WTC11 (cell line): ENCODE data around the gene TMX2. TPM values are rescaled to one million over a fixed set of nuclear protein-coding genes. Genes with fewer than 3 reads are reported as not detected.
A peak's percentile ranks its signal among the peaks of the same experiment; 100 is the strongest.

Experiments
- ATAC-seq: fragments of 200-7000 bp; cut with Tn5 transposase; 2 replicates; pipeline ENCODE4 v1.10.0; 2021; ENCODE audit warnings: mild to moderate bottlenecking, moderate library complexity
- CTCF ChIA-PET: fragments of 300-600 bp; sonication (Branson Sonifier 250); formaldehyde crosslinking; loops from one replicate; lab custom pipeline; 2021; ENCODE audit warnings: antibody characterized with exemption; lab: Charles Lee
- POLR2A ChIA-PET: fragments of 350-600 bp; sonication (Branson Sonifier 250); formaldehyde crosslinking; loops from one replicate; lab custom pipeline; 2021; ENCODE audit warnings: antibody characterized with exemption; lab: Charles Lee
- DNase-seq: peaks from one replicate; pipeline ENCODE4 v3.0.0; 2021; ENCODE audit warnings: low spot score
- H3K27ac Mint-ChIP-seq: 2 replicates; pipeline ENCODE4 v1.8.0; 2021; ENCODE audit warnings: mixed read lengths
- H3K27me3 Mint-ChIP-seq: 2 replicates; pipeline ENCODE4 v1.8.0; 2021; ENCODE audit warnings: low read depth, mild to moderate bottlenecking, moderate library complexity, mixed read lengths
- H3K36me3 Mint-ChIP-seq: 2 replicates; pipeline ENCODE4 v1.8.0; 2021; ENCODE audit warnings: mixed read lengths
- H3K4me1 Mint-ChIP-seq: 2 replicates; pipeline ENCODE4 v1.8.0; 2022; ENCODE audit warnings: mixed read lengths
- H3K4me3 Mint-ChIP-seq: 2 replicates; pipeline ENCODE4 v1.8.0; 2021; ENCODE audit warnings: mild to moderate bottlenecking, moderate library complexity, mixed read lengths
- H3K9me3 Mint-ChIP-seq: 2 replicates; pipeline ENCODE4 v1.8.0; 2021; ENCODE audit warnings: mixed read lengths
- JAZF1 ChIP-seq: fragments of 250-450 bp; sonication (Bioruptor Pico); IDR thresholded peaks from 2 replicates; pipeline ENCODE4 v1.9.0; 2021; ENCODE audit warnings: moderate library complexity, mild to moderate bottlenecking, inconsistent platforms
- NFE2L1 ChIP-seq: sonication (generic); formaldehyde crosslinking; IDR thresholded peaks from 2 replicates; pipeline ENCODE4 v1.8.1; 2023; ENCODE audit warnings: missing genetic modification reagents
- NR2C2 ChIP-seq: sonication (generic); formaldehyde crosslinking; IDR thresholded peaks from 2 replicates; pipeline ENCODE4 v1.8.0; 2022; ENCODE audit warnings: mild to moderate bottlenecking, missing genetic modification reagents
- NR3C1 ChIP-seq: sonication (generic); formaldehyde crosslinking; conservative IDR thresholded peaks from 2 replicates; pipeline ENCODE4 v1.8.1; 2023; ENCODE audit warnings: low read depth, mild to moderate bottlenecking, missing genetic modification reagents
- SMAD4 ChIP-seq: sonication (generic); formaldehyde crosslinking; IDR thresholded peaks from 2 replicates; pipeline ENCODE4 v1.8.0; 2022; ENCODE audit warnings: mild to moderate bottlenecking, missing genetic modification reagents
- ZNF138 ChIP-seq: sonication (generic); formaldehyde crosslinking; conservative IDR thresholded peaks from 2 replicates; pipeline ENCODE4 v1.8.1; 2022; ENCODE audit warnings: mild to moderate bottlenecking, moderate library complexity, missing genetic modification reagents
- ZNF263 ChIP-seq: sonication (generic); formaldehyde crosslinking; IDR thresholded peaks from 2 replicates; pipeline ENCODE4 v1.8.1; 2022; ENCODE audit warnings: low read depth, mild to moderate bottlenecking, moderate library complexity, missing genetic modification reagents
- total RNA-seq: library from RNA; stranded (reverse); gene quantifications from 3 replicates; pipeline ENCODE4 v1.2.3, GENCODE V29; 2021
- TF ChIP-seq, protein P1 (sequence below): sonication (generic); formaldehyde crosslinking; IDR thresholded peaks from 2 replicates; pipeline ENCODE4 v1.8.0; 2022; ENCODE audit warnings: mild to moderate bottlenecking, missing genetic modification reagents
- TF ChIP-seq, protein P2 (sequence below): sonication (generic); formaldehyde crosslinking; conservative IDR thresholded peaks from 2 replicates; pipeline ENCODE4 v1.8.1; 2023; ENCODE audit warnings: mild to moderate bottlenecking, low read depth, missing genetic modification reagents, moderate library complexity
- TF ChIP-seq, protein P3 (sequence below): fragments of 250-450 bp; sonication (Bioruptor Pico); IDR thresholded peaks from 2 replicates; pipeline ENCODE4 v1.9.0; 2021; ENCODE audit warnings: mild to moderate bottlenecking
- TF ChIP-seq, protein P4 (sequence below): fragments of 250-450 bp; sonication (Bioruptor Pico); IDR thresholded peaks from 2 replicates; pipeline ENCODE4 v1.8.0; 2021; ENCODE audit warnings: mild to moderate bottlenecking
- TF ChIP-seq, protein P5 (sequence below): sonication (generic); formaldehyde crosslinking; conservative IDR thresholded peaks from 2 replicates; pipeline ENCODE4 v1.8.1; 2022; ENCODE audit warnings: mild to moderate bottlenecking, missing genetic modification reagents
- TF ChIP-seq, protein P6 (sequence below): sonication (generic); formaldehyde crosslinking; IDR thresholded peaks from 2 replicates; pipeline ENCODE4 v1.8.1; 2023; ENCODE audit warnings: mild to moderate bottlenecking, missing genetic modification reagents, moderate library complexity
- TF ChIP-seq, protein P7 (sequence below): sonication (generic); formaldehyde crosslinking; IDR thresholded peaks from 2 replicates; pipeline ENCODE4 v1.8.1; 2023; ENCODE audit warnings: mild to moderate bottlenecking, missing genetic modification reagents, moderate library complexity
- TF ChIP-seq, protein P8 (sequence below): sonication (generic); formaldehyde crosslinking; IDR thresholded peaks from 2 replicates; pipeline ENCODE4 v1.8.1; 2022; ENCODE audit warnings: mild to moderate bottlenecking, moderate library complexity, missing genetic modification reagents
- TF ChIP-seq, protein P9 (sequence below): sonication (generic); formaldehyde crosslinking; IDR thresholded peaks from 2 replicates; pipeline ENCODE4 v1.8.1; 2022; ENCODE audit warnings: missing genetic modification reagents, borderline replicate concordance

The TMX2 gene
- total RNA-seq, 1 experiment from 2014 or later, result 85.4 TPM

DNA sequence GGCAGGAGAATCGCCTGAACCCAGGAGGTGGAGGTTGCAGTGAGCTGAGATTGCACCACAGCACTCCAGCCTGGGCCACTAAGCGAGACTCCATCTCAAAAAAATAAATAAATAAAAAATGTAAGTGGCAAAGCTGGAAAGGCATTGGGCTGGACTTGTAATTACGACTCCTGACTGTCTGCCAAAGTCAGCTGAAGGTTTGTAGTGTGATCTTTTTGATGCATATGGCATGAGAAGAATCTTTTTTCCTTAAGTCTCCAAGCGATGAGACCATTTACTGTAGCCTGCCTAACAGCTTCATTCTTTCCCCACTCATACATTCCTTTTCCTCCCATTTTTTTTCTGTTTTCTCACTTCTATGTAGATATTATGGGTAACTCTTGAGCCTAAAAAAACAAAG, 74.0 kb downstream of the TMX2 start:
- Mint-ChIP-seq H3K9me3 (no peaks in the 10 kb centered on the region), H3K36me3 (peaks cover 5% of the 10 kb centered on the region), H3K4me1 (peaks cover 65% of the 10 kb centered on the region), H3K27ac (peak overlapping the region; percentile 62; the same call in 1 of the 2 replicates), H3K27me3 (no peaks in the 10 kb centered on the region), H3K4me3 (no peak overlapping the region)
- no peak for ATAC-seq
- TF ChIP-seq SMAD4 (CRISPR knock-in tag), result no peak
- TF ChIP-seq, protein P1, sequence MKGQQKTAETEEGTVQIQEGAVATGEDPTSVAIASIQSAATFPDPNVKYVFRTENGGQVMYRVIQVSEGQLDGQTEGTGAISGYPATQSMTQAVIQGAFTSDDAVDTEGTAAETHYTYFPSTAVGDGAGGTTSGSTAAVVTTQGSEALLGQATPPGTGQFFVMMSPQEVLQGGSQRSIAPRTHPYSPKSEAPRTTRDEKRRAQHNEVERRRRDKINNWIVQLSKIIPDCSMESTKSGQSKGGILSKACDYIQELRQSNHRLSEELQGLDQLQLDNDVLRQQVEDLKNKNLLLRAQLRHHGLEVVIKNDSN (CRISPR knock-in tag), result no peak
- TF ChIP-seq, protein P2, sequence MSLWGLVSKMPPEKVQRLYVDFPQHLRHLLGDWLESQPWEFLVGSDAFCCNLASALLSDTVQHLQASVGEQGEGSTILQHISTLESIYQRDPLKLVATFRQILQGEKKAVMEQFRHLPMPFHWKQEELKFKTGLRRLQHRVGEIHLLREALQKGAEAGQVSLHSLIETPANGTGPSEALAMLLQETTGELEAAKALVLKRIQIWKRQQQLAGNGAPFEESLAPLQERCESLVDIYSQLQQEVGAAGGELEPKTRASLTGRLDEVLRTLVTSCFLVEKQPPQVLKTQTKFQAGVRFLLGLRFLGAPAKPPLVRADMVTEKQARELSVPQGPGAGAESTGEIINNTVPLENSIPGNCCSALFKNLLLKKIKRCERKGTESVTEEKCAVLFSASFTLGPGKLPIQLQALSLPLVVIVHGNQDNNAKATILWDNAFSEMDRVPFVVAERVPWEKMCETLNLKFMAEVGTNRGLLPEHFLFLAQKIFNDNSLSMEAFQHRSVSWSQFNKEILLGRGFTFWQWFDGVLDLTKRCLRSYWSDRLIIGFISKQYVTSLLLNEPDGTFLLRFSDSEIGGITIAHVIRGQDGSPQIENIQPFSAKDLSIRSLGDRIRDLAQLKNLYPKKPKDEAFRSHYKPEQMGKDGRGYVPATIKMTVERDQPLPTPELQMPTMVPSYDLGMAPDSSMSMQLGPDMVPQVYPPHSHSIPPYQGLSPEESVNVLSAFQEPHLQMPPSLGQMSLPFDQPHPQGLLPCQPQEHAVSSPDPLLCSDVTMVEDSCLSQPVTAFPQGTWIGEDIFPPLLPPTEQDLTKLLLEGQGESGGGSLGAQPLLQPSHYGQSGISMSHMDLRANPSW (CRISPR knock-in tag), result no peak
- TF ChIP-seq, protein P3, sequence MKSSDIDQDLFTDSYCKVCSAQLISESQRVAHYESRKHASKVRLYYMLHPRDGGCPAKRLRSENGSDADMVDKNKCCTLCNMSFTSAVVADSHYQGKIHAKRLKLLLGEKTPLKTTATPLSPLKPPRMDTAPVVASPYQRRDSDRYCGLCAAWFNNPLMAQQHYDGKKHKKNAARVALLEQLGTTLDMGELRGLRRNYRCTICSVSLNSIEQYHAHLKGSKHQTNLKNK (CRISPR knock-in tag), result no peak
- TF ChIP-seq, protein P4, sequence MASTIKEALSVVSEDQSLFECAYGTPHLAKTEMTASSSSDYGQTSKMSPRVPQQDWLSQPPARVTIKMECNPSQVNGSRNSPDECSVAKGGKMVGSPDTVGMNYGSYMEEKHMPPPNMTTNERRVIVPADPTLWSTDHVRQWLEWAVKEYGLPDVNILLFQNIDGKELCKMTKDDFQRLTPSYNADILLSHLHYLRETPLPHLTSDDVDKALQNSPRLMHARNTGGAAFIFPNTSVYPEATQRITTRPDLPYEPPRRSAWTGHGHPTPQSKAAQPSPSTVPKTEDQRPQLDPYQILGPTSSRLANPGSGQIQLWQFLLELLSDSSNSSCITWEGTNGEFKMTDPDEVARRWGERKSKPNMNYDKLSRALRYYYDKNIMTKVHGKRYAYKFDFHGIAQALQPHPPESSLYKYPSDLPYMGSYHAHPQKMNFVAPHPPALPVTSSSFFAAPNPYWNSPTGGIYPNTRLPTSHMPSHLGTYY (CRISPR knock-in tag), result no peak
- ChIA-PET POLR2A (interaction anchor here (1.1 to 1.6 kb wide), 2 partner anchors 8 to 45 kb away, joined by 5 read pairs; partner anchors contain the start of gene SELENOH), CTCF (interaction anchor here (0.5 to 3.9 kb wide), 3 partner anchors 14 to 284 kb away, joined by 4 to 17 read pairs (median 14); partner anchors contain the start of gene BTBD18)
- DNase-seq, result no peak

DNA sequence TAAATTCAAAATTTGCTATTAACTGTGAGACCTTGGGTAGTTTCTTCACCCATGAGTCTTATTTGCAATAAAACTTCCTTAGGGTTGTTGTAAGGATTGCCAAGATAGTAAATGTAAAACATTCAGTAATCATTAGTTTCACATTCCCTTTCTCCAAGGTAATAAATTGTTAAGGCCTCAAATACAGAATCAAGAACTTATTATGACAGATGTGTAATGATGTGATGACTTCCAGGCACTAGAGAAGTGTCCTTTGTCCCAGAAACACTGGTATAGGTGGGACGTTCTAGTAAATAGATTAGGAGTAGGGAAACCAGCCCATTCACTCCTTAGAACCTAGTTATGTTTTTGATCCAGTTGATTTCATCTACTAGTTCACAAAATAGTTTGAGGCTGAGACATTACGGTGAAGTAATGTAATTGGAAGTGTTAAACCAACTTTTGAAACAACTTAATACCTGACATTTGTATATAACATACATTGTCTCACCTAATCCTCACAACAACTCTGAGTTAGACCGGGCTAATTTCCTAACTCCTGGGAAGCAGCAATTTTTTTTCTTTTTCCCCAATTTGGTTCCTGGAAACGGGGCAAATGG, 74.7 kb downstream of the TMX2 start:
- H3K4me1 Mint-ChIP-seq, result peaks cover 64% of the 10 kb centered on the region
- CTCF ChIA-PET, result interaction anchor here (3.2 to 3.9 kb wide), 2 partner anchors 13 to 36 kb away, joined by 14 to 17 read pairs; partner anchors contain the start of gene BTBD18
- no peak overlapping the region for H3K4me3 Mint-ChIP-seq
- H3K9me3 Mint-ChIP-seq, result no peaks in the 10 kb centered on the region
- H3K27me3 Mint-ChIP-seq, result no peaks in the 10 kb centered on the region
- DNase-seq, result no peak
- ATAC-seq, result no peak
- peak overlapping the region; percentile 62 for H3K27ac Mint-ChIP-seq
- POLR2A ChIA-PET, result interaction anchor here (1.6 kb wide), 1 partner anchor 9 kb away, joined by 5 read pairs; no protein-coding TSS in a partner anchor
- peaks cover 10% of the 10 kb centered on the region for H3K36me3 Mint-ChIP-seq
- TF ChIP-seq, protein P5, sequence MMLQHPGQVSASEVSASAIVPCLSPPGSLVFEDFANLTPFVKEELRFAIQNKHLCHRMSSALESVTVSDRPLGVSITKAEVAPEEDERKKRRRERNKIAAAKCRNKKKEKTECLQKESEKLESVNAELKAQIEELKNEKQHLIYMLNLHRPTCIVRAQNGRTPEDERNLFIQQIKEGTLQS (CRISPR knock-in tag), result no peak
- TF ChIP-seq, protein P6, sequence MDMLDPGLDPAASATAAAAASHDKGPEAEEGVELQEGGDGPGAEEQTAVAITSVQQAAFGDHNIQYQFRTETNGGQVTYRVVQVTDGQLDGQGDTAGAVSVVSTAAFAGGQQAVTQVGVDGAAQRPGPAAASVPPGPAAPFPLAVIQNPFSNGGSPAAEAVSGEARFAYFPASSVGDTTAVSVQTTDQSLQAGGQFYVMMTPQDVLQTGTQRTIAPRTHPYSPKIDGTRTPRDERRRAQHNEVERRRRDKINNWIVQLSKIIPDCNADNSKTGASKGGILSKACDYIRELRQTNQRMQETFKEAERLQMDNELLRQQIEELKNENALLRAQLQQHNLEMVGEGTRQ (CRISPR knock-in tag), result no peak
- TF ChIP-seq, protein P1 (CRISPR knock-in tag), result no peak
- TF ChIP-seq NFE2L1 (CRISPR knock-in tag) (no peak), ZNF263 (CRISPR knock-in tag) (no peak), ZNF138 (CRISPR knock-in tag) (no peak), NR2C2 (no peak), NR3C1 (CRISPR knock-in tag) (no peak), JAZF1 (no peak)
- TF ChIP-seq, protein P3 (CRISPR knock-in tag), result no peak
- TF ChIP-seq, protein P4 (CRISPR knock-in tag), result no peak
- TF ChIP-seq, protein P7, sequence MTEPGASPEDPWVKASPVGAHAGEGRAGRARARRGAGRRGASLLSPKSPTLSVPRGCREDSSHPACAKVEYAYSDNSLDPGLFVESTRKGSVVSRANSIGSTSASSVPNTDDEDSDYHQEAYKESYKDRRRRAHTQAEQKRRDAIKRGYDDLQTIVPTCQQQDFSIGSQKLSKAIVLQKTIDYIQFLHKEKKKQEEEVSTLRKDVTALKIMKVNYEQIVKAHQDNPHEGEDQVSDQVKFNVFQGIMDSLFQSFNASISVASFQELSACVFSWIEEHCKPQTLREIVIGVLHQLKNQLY (CRISPR knock-in tag), result no peak
- TF ChIP-seq, protein P8, sequence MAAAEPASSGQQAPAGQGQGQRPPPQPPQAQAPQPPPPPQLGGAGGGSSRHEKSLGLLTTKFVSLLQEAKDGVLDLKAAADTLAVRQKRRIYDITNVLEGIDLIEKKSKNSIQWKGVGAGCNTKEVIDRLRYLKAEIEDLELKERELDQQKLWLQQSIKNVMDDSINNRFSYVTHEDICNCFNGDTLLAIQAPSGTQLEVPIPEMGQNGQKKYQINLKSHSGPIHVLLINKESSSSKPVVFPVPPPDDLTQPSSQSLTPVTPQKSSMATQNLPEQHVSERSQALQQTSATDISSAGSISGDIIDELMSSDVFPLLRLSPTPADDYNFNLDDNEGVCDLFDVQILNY (CRISPR knock-in tag), result no peak
- TF ChIP-seq, protein P9, sequence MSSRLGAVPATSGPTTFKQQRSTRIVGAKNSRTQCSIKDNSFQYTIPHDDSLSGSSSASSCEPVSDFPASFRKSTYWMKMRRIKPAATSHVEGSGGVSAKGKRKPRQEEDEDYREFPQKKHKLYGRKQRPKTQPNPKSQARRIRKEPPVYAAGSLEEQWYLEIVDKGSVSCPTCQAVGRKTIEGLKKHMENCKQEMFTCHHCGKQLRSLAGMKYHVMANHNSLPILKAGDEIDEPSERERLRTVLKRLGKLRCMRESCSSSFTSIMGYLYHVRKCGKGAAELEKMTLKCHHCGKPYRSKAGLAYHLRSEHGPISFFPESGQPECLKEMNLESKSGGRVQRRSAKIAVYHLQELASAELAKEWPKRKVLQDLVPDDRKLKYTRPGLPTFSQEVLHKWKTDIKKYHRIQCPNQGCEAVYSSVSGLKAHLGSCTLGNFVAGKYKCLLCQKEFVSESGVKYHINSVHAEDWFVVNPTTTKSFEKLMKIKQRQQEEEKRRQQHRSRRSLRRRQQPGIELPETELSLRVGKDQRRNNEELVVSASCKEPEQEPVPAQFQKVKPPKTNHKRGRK (CRISPR knock-in tag), result no peak
